Endothelial cell of umbilical vein (primary cell): ENCODE measurements around the gene UHRF1. TPM values are rescaled to one million over a fixed set of nuclear protein-coding genes. Genes with fewer than 3 reads are reported as not detected.

Experiments
- BruUV-seq: library from RNA; stranded (reverse); fragments of 400-500 nt; replicated peaks from 2 replicates; lab custom pipeline; 2021; lab: Mats Ljungman, UMichigan
- CTCF ChIA-PET: fragments of 300-600, 350-600 bp; sonication (Branson Sonifier 250); formaldehyde crosslinking; loops from one replicate; lab custom pipeline; 2021; ENCODE audit warnings: antibody characterized with exemption, inconsistent platforms; lab: Charles Lee
- POLR2A ChIA-PET: fragments of 300-600, 350-600 bp; sonication (Branson Sonifier 250); formaldehyde crosslinking; loops from one replicate; lab custom pipeline; 2021; ENCODE audit warnings: antibody characterized with exemption, inconsistent platforms; lab: Charles Lee
- DNase-seq: peaks from one replicate; pipeline ENCODE4 v3.0.0-alpha.2; 2011; ENCODE audit warnings: low read depth, low spot score
- FAIRE-seq: peaks from 2 replicates; lab custom pipeline; 2011; peaks lifted over from hg19 to GRCh38; lab: Jason Lieb, UNC
- H2AFZ ChIP-seq: 2 replicates; pipeline ENCODE4 v1.6.0; 2012; ENCODE audit warnings: low read depth, low read length, control low read depth, inconsistent platforms
- H3K27ac ChIP-seq: 2 replicates; pipeline ENCODE4 v1.5.1; 2011; ENCODE audit warnings: low read depth, mild to moderate bottlenecking, control low read depth, low read length, moderate library complexity; ENCODE audit not compliant: insufficient read depth
- H3K27me3 ChIP-seq, 2 experiments: 2 replicates each; pipeline versions ENCODE4 v1.6.0 to v1.6.1; 2011; ENCODE audit warnings: low read length in 2 of 2, mixed read lengths in 1 of 2; ENCODE audit not compliant: control insufficient read depth in 2 of 2, insufficient read depth in 2 of 2
- H3K36me3 ChIP-seq, 2 experiments: 2 replicates in 1 of 2; 3 replicates in 1 of 2; pipeline ENCODE4 v1.5.1; 2011; ENCODE audit warnings: low read length in 2 of 2, mild to moderate bottlenecking in 1 of 2, moderate library complexity in 1 of 2; ENCODE audit not compliant: control insufficient read depth in 2 of 2, insufficient read depth in 2 of 2; ENCODE audit errors: extremely low read depth in 1 of 2
- H3K4me1 ChIP-seq: 3 replicates; pipeline ENCODE4 v1.5.1; 2011; ENCODE audit warnings: mild to moderate bottlenecking, low read length; ENCODE audit not compliant: control insufficient read depth, insufficient read depth; ENCODE audit errors: extremely low read depth
- H3K4me2 ChIP-seq: 2 replicates; pipeline ENCODE4 v1.6.1; 2011; ENCODE audit warnings: low read length, control low read depth, mixed read lengths; ENCODE audit not compliant: insufficient read depth
- H3K4me3 ChIP-seq, 3 experiments: fragments of 200-600 bp in 1 of 3; sonication (generic), shearing (Covaris generic) in 1 of 3; replicated peaks in 1 of 3; 2 replicates each; pipeline ENCODE4 v1.5.1; 2011 to 2016; ENCODE audit warnings: control low read depth in 3 of 3, low read length in 3 of 3, mild to moderate bottlenecking in 2 of 3, inconsistent platforms in 1 of 3, low read depth in 1 of 3, moderate library complexity in 1 of 3; ENCODE audit not compliant: insufficient read depth in 1 of 3
- H3K79me2 ChIP-seq: 2 replicates; pipeline ENCODE4 v1.6.0; 2012; ENCODE audit warnings: low read length, inconsistent platforms; ENCODE audit not compliant: control insufficient read depth, insufficient read depth
- H3K9ac ChIP-seq: replicated peaks from 2 replicates; pipeline ENCODE3; 2011; ENCODE audit warnings: low read length, control low read depth; ENCODE audit not compliant: insufficient read depth; ENCODE audit errors: extremely low read depth
- H3K9me1 ChIP-seq: replicated peaks from 3 replicates; pipeline ENCODE4 v1.6.0; 2011; ENCODE audit warnings: mild to moderate bottlenecking, low read length; ENCODE audit not compliant: control insufficient read depth, insufficient read depth; ENCODE audit errors: extremely low read depth
- H3K9me3 ChIP-seq: replicated peaks from 2 replicates; pipeline ENCODE4 v1.5.1; 2012; ENCODE audit warnings: low read length, inconsistent platforms; ENCODE audit not compliant: control insufficient read depth, insufficient read depth
- H4K20me1 ChIP-seq: replicated peaks from 2 replicates; pipeline ENCODE3; 2011; ENCODE audit warnings: mild to moderate bottlenecking, low read length; ENCODE audit not compliant: control insufficient read depth, insufficient read depth; ENCODE audit errors: extremely low read depth
- CTCF ChIP-seq, 2 donors: IDR thresholded peaks; 1 replicate in 1 of 2; 2 replicates in 1 of 2; pipeline ENCODE4 v1.5.1; 2011; ENCODE audit warnings: low read length in 2 of 2, mild to moderate bottlenecking in 2 of 2, moderate library complexity in 2 of 2, control low read depth in 1 of 2, inconsistent platforms in 1 of 2, low read depth in 1 of 2; ENCODE audit not compliant: insufficient read depth in 1 of 2; ENCODE audit errors: extremely low read depth in 1 of 2
- EZH2 ChIP-seq: IDR thresholded peaks from 2 replicates; pipeline ENCODE4 v1.6.1; 2012; ENCODE audit warnings: borderline replicate concordance, low read depth, mild to moderate bottlenecking, moderate library complexity, low read length, inconsistent platforms; ENCODE audit not compliant: severe bottlenecking
- FOS ChIP-seq: IDR thresholded peaks from 2 replicates; pipeline ENCODE4 v1.6.1; 2011; ENCODE audit warnings: mild to moderate bottlenecking, low read length, moderate library complexity, borderline replicate concordance; ENCODE audit not compliant: insufficient read depth
- GATA2 ChIP-seq: IDR thresholded peaks from 2 replicates; pipeline ENCODE4 v1.7.0; 2011; ENCODE audit warnings: low read depth, mild to moderate bottlenecking, moderate library complexity, mixed read lengths, low read length; ENCODE audit not compliant: insufficient read length, insufficient read depth
- JUN ChIP-seq: IDR thresholded peaks from 2 replicates; pipeline ENCODE4 v1.6.1; 2011; ENCODE audit warnings: borderline replicate concordance, low read depth; ENCODE audit not compliant: insufficient read length, insufficient read depth
- MAX ChIP-seq: IDR thresholded peaks from 2 replicates; pipeline ENCODE4 v1.6.1; 2011; ENCODE audit not compliant: insufficient read depth, insufficient read length
- MYC ChIP-seq: IDR thresholded peaks from one replicate; pipeline ENCODE4 v1.6.1; 2011; ENCODE audit warnings: mild to moderate bottlenecking, low read depth, low read length
- POLR2A ChIP-seq: IDR thresholded peaks from 2 replicates; pipeline ENCODE4 v1.6.1; 2012; ENCODE audit warnings: low read depth, mild to moderate bottlenecking, control low read depth, low read length
- POLR2AphosphoS5 ChIP-seq: IDR thresholded peaks from 2 replicates; pipeline ENCODE4 v1.6.1; 2012; ENCODE audit warnings: low read depth, mild to moderate bottlenecking, control low read depth, low read length, moderate library complexity; ENCODE audit not compliant: insufficient read depth
- dilution Hi-C: fragments of 300-500 bp; cut with MboI; formaldehyde crosslinking; loops from one replicate; pipeline ENCODE4 v1.15.0; 2019; ENCODE audit warnings: low sequenced_read_pairs; ENCODE audit not compliant: extremely low pct_ligation_motif_present
- intact Hi-C: fragments of 100-400 bp; cut with micrococcal nuclease; formaldehyde crosslinking; loops from one replicate; pipeline ENCODE4 v1.10.0; 2022
- polyA plus RNA-seq, 4 experiments: library from polyadenylated mRNA; depleted of rRNA in 3 of 4; stranded (reverse) in 3 of 4; unstranded in 1 of 4; fragments of >200 nt; gene quantifications; 2 replicates each; pipeline versions ENCODE4 v1.2.1 to v1.2.3, GENCODE V29; 2011 to 2012; ENCODE audit warnings: missing spikeins in 1 of 4
- total RNA-seq: library from RNA; stranded (reverse); gene quantifications from 2 replicates; pipeline ENCODE4 v1.2.3, GENCODE V29; 2021

UHRF1 gene
- total and polyA plus RNA-seq, 2 donors (not counting 3 experiments of a cell fraction or from before 2014, with no cell fraction given) = 13.3 to 76.8 TPM

GRCh38 chr19:4861147-4861546, 48.2 kb upstream of the UHRF1 start:
- Histone ChIP-seq H3K4me2 (no peak overlapping the region), H2AFZ (no peak overlapping the region), H3K27ac (no peak overlapping the region), H3K79me2 (peaks cover 23% of the 10 kb centered on the region), H3K9ac (no peak overlapping the region), H3K4me1 (no peaks in the 10 kb centered on the region), H3K4me3 (no peak overlapping the region), H3K27me3 (no peaks in the 10 kb centered on the region), H3K9me3 (no peaks in the 10 kb centered on the region), H3K36me3 (peaks cover 0 to 21% of the 10 kb centered on the region in 2 experiments), H4K20me1 (no peaks in the 10 kb centered on the region), H3K9me1 (no peaks in the 10 kb centered on the region)
- TF ChIP-seq POLR2AphosphoS5 (no peak), MYC (no peak), EZH2 (no peak), FOS (no peak), POLR2A (no peak), CTCF (IDR thresholded peaks at IDR 0.05; ENCODE audit: extremely low read depth in 1 of 2, insufficient read depth in 1 of 2, low read depth in 1 of 2, low read length in 2 of 2) (no peak), MAX (no peak), JUN (no peak), GATA2 (no peak)
- no TSS peak for BruUV-seq
- intact Hi-C loops = no loop called here
- CTCF ChIA-PET = interaction anchor here (2.3 to 3.0 kb wide), 2 partner anchors 9 to 51 kb away, joined by 6 to 13 read pairs; no protein-coding TSS in a partner anchor
- dilution Hi-C loops = no loop called here
- FAIRE-seq = no peak
- POLR2A ChIA-PET = no interaction called here
- no peak for DNase-seq
